ENCODE data around the gene DHX29.
"Not testable (repeated sequence)": the region's sequence is repeated elsewhere in the genome, so short reads cannot be mapped to it uniquely, and the experiment has no call there.

DHX29 gene
- 37.6 to 78.0 (median 62.3) reads per million in 3 experiments for total RNA-seq

DNA sequence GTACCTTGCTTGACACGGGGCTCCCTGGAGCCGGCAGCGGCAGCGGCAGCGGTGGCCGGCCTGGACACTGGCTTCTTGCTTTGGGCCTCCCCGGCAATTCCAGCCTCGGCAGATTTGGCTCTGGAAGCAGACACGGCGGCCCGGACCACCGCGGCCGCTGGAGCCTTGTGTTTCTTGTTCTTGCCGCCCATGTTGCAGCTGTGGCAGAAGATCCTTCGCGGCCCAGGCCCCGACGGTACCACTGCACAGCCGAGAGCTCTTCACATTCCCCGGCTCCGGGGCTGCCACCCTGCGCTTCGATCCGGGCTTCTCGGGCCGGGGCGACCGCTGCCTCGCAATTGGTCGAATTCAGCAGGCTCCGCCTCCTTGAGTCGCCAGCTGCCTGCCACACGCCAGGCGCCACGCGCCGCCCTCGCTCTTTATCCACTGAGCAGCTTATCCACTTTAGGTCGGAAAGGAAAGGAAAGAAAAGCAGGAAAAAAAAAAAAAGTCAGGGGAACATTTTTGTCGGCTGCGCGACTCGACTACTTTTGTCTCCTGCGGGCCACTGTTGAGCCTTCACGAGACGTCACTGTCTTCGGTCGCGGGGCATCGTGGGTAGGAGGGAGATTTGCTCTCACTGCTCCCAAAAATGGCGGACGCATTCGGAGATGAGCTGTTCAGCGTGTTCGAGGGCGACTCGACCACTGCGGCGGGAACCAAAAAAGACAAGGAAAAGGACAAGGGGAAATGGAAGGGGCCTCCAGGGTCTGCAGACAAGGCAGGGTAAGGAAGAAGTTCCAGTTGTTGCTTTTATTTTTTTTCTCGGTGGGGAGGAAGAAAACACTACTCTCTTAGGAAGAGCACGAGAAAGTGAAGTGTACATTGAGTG, at the start of gene DHX29, which contains the start of gene MTREX:
DHX29 (minus strand) TSS at position 312 of the 871 bp plus-strand sequence; CDS start at position 191, 121 bp downstream.
MTREX (plus strand) TSS at position 607 of the 871 bp plus-strand sequence; CDS start at position 632, 25 bp downstream.
- peak; percentile 91 for DNase-seq

- DNase-seq: no peak
Measured at GRCh38 chr5:55356896-55357295, 49.4 kb upstream of the DHX29 start.

DNA sequence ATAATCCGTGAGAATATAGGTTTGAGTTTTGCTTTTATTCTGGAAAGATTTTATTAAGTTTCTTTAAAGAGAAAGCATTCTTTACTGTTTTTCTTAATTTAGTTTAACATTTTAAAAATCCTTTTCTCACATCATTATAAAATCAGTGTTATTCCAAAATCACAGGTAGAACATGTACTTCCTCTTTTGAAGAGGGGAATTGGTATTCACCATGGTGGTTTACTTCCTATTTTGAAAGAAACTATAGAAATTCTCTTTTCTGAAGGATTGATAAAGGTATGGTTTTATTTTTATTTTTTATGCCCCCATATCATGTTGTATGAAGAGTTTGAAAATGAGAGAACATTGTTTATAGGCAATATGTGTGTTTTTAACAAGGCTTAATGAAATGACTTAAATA, 43.3 kb upstream of the DHX29 start:
- DNase-seq: no peak

- DNase-seq: no peak
Measured at GRCh38 chr5:55347786-55348185, 40.3 kb upstream of the DHX29 start.

GRCh38 chr5:55345327-55345726, 37.8 kb upstream of the DHX29 start:
- no peak for DNase-seq

DNA sequence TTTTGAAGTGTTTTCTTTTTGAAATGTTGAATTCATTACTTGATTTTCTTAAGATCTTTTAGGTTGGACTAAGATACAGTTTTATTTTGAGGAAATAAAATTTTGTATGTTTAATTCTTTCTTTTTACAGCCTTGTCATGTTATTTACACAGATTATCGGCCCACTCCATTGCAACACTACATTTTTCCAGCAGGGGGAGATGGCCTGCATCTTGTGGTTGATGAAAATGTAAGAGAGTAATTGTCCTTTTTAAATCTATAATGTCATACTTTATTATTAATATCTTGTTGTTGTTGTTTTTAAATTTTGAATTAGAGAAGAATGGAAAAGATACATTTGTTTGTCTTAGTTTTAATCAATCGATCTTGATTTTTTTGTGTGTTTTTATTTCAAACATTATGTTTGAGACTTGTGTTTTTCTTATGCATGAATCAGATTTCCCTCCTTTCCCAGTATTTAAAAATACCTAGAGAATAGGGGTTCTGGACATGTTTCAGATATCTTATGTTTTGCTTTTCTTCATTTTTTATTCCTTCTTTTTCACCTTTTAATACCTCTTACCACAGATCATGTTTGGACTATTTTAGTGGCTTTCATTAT, 37.0 kb upstream of the DHX29 start:
- DNase-seq: peak; percentile 37

DNA sequence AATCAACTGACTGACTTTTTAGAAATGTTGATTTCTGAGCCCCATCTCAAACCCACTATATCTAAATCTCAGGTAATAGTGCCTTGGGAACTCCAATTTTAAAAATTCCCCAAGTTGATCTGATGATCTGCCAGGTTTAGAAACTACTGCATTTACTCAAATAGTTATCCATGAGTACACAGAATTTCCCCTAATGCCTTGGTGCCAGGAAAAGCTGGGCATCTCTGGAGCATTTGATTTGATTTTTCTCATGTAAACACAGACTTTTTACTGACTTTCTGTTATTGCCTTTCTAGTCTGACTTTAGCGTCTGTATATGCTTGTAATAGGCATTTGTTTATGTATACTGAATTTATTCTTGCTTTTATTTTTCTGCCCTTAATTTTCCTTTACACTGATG, 36.1 kb upstream of the DHX29 start:
- DNase-seq: no peak

GRCh38 chr5:55343107-55343506, 35.6 kb upstream of the DHX29 start:
- DNase-seq: no peak

- DNase-seq: no peak
Measured at GRCh38 chr5:55338810-55339243, 31.3 kb upstream of the DHX29 start.

- DNase-seq: no peak
Measured at GRCh38 chr5:55338092-55338613, 30.7 kb upstream of the DHX29 start.

- no peak for DNase-seq
Measured at GRCh38 chr5:55333811-55334210, 26.3 kb upstream of the DHX29 start.

DNA sequence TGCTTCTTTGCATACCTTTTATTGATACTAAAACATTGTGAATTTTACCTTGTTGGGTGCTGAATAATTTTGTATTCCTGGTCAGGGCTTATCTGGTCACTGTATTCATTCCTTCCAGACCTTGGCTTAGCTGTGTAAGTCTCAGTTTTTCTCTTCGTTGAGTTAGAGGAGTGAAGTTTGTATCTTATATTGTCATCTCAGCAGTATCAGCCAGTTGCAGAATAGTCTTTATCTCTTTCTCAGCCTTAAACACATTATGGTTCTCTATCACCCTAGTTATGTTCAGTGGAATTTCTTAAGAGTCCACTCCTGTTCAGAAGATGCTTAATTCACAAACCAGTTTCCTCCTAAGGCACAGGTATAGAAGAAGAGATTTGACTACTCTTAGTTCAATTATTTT, 25.5 kb upstream of the DHX29 start:
- DNase-seq: no peak

- DNase-seq: no peak
Measured at GRCh38 chr5:55331321-55331720, 23.8 kb upstream of the DHX29 start.

GRCh38 chr5:55327281-55327680, 19.8 kb upstream of the DHX29 start:
- no peak for DNase-seq

DNA sequence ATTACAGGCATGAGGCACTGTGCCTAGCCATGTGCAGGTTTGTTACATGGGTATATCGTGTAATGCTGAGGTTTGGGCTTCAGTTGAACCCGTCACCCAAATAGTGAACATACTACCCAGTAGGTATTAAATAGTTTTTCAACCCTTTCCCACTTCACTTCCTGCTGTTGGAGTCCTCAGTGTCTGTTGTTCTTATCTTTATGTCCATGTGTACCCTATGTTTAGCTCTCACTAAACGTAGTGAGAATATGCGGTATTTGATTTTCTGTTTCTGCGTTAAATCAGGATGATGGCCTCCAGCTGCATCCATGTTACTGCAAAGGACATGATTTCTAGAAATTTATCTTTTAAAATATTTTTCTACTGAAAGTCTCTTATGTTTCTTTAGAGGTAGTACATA, 18.1 kb upstream of the DHX29 start:
- DNase-seq: no peak

DNA sequence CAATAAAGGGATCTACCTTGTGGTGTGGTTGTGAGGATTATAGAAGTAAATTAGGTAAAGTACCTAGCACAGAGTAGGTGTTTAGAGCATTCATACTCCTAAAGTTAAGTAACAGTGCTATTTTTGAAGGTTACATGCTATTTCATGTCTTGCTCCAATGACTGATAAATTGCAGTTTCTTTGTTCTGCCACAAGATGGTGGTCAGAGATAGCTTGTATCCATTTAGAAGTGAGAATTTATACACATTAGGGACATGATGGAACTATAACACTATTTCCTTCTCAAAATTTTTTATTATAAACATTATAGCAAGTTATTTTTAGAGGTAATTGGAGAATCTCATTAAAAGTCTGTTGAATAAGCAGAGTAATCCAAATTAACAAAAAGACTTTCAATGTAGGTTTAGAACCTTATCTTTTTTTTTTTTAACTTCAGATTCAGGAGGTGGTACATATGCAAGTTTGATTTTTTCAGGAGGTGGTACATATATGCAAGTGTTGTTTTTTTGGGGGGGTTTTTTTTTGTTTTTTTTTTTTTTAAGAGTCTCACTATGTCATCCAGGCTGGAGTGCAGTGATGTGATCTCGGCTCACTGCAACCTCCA, 17.4 kb upstream of the DHX29 start:
- DNase-seq: peak; percentile 32

GRCh38 chr5:55324006-55324405, 16.5 kb upstream of the DHX29 start:
- DNase-seq: no peak

DNA sequence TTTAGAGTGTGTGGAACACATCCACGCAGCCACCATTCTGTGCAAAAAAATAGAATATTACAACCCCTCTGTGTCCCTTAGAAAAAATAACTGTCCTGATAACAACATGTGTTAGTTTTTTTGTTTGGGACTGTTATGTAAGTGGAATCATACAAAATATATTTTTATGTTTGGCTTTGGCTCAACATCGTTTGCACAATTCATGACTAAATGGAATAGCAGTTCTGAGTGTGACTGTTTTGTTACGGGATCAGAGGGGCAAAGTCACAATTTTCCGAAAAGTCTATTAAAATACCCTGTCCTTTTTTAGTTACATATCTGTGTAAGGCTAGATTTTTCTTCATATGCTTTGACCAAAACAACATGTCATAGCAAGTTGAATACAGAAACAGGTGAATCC, 13.1 kb upstream of the DHX29 start:
- DNase-seq: no peak

- DNase-seq: no peak
Measured at GRCh38 chr5:55319491-55319890, 12.0 kb upstream of the DHX29 start.

DNA sequence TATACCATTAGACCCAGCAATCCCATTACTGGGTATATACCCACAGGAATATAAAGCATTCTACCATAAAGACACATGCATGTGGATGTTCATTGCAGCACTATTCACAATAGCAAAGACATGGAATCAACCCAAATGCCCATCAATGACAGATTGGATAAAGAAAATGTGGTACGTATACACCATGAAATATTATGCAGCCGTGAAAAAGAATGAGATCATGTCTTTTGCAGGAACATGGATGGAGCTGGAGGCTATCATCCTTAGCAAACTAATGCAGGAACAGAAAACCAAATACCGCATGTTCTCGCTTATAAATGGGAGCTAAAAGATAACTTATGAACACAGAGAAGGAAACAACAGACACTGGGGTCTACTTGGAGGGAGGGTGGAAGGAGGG, 10.7 kb upstream of the DHX29 start:
- not testable (repeated sequence) for DNase-seq

GRCh38 chr5:55316837-55317236, 9.3 kb upstream of the DHX29 start:
- no peak for DNase-seq

DNA sequence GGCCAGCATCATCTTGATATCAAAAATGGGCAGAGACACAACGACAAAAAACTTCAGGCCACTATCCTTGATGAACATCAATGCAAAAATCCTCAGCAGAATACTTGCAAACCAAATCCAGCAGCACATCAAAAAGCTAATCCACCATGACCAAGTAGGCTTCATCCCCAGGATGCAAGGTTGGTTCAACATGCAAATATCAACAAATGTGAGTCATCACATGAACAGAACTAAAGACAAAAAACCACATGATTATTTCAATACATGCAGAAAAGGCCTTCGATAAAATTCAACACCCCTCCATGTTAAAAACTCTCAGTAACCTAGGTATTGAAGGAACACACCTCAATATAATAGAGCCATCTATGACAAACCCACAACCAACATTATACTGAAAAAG, 8.8 kb upstream of the DHX29 start:
- DNase-seq: no peak

DNA sequence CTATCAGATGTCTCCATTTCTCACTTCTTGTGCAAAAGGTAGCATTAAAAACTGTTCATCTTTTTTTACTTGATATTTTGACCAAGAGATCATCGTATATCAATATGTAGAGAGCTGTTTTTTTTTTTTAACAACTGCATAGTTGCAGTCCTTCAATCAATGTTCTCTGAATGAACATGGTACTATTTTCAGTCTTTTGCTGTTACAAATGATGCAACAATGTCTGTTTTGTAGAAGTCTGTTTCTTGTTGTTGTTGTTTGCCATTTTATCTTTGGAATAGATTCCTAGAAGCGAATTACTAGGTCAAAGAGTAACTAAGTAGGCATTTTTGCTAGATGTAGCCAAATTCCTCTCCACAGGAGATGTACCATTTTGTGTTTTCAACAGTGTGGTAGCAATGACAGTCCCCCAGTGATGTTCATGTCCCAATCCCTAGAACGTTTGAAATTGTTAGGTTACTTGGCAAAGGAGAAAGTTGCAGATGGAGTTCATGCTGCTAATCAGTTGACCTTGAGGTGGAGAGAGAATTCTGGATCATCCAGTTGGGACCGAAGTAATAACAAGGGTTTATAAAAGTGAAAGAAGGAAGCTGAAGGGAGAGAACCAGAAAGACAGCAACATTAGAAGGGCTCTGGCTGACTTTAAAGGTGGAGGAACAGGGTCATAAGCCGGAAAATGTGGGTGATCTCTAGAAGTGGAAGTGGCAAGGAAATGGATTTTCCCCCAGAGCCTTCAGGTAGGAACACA, 6.5 kb upstream of the DHX29 start:
- DNase-seq: no peak
